NCI-H146 treated with DMSO at 0.1 percent for 48 hours (cell line): ENCODE results near the gene BTD.

Experiments
- DNase-seq: peaks from one replicate; lab custom pipeline; 2025; ENCODE audit not compliant: unreplicated experiment; lab: John Stamatoyannopoulos, UW

The BTD gene

GRCh38 chr3:15664144-15664543 lies 62.6 kb downstream of the BTD start:
- DNase-seq, result no peak

DNA sequence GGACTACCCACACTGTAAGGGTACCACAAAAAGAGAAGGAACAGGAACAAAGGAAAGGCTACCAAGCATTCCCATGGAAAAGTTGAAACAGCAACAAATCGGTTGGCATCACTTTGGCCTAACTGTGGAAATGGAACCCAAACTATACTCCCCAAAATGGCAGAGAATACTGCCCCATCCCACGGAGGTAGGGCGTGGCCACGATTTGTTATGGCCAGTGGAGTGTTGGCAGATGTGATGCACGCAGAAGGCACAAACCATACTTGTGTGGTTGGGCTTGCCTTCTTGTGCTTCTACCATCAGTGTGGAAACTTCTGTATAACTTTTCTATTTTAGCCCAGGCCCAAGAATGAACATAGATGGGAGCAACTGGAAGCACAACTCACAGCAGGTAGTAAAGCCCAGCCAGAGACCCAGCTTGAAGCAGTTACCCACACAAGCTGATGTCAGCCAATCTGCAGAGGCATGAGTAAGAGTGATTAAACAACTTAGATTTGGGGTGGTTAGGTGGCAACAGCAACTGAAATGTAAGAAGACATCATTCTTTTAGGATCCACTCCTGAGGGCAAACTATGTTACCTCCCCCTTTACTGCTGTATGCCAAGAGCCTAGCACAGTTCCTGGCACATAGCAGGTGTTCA lies 64.1 kb downstream of the BTD start:
- no peak for DNase-seq

DNA sequence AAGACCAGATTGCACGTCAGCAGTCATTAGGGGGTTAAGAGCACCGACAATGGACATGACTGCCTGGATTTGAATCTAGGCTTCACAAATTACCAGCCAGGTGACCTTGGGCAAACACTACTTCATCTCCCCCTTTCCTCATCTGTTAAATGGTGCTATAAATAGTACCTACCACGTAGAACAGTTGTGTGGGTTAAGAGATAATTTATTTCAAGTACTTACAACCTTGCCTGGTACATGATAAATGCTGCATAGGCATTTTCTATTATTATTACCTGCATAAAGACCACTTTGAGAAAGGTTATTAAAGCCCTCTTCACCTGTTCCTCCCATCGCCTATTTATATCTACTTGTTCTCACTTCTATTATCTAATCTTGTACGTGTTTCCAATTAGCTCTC lies 64.7 kb downstream of the BTD start:
- DNase-seq, result no peak

- no peak for DNase-seq
These were observed 65.9 kb downstream of the BTD start for GRCh38 chr3:15667484-15667883.

GRCh38 chr3:15673536-15673935 lies 72.0 kb downstream of the BTD start:
- DNase-seq, result no peak

GRCh38 chr3:15676259-15676658 lies 74.7 kb downstream of the BTD start:
- DNase-seq, result no peak

DNA sequence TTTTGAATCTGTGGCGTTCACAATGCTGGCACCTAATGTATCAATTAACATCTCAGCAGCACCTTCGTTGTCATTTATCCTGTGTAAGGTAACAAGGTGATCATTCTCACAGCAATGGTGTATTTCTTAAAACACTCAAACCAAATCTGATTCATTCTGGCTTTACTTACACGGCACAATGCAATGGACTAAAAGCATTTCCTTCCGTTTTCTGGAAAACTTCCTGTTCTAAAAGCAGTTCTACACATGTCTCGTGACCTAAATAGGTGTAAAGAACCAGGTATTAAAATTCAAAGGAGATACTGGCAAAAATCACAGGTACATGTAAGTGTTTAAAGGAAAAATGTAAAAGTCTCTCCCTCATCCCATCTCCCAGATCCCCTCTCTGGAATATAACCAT lies 77.8 kb downstream of the BTD start:
- no peak for DNase-seq

DNA sequence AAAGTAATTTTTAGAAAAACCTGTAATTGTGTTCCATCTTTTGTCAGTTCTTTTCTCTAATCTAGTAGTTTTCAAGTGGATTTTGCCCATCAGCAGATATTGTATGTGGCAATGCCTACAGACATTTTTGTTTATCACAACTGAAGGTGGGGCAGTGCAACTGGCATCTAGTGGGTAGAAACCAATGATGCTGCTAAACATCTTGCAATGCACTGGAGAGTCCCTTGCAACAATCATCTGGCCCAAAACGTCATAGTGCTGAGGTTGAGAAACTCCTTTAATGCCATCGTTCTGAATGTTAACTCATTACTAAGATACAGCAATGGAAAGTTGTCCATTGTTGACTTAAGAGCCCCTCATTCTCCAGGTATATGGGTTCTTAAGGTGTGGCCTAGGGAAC lies 80.1 kb downstream of the BTD start:
- no peak for DNase-seq

DNA sequence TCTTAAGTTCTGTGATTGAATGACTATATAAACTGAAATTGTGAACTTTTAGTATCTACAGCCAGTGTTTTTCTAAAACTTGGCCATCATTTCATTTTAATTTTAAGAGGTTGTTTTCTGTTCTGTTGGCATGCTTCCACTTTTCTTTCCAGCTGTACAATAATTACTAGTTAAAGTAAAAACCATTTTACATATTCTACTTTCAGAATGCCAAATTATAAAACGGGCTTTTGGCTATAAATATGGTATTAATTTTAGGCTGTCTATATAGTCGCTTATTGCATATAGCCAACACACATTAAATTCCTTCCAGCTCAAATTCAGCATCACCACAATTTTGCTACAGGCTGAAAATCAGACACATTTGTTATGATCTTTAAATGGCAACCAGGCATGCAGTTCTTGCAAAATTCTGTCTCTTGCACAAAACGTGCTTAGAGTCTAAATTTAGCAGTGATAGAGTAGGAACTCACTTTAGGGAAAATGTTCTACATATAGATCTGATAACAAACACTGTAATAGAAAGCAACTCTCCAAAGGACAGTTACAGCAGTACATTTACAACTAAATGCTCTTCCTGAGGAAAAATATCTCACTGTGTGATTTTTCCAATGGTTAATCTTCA lies 81.1 kb downstream of the BTD start:
- DNase-seq, result no peak

GRCh38 chr3:15683253-15683652 lies 81.7 kb downstream of the BTD start:
- DNase-seq, result no peak

DNA sequence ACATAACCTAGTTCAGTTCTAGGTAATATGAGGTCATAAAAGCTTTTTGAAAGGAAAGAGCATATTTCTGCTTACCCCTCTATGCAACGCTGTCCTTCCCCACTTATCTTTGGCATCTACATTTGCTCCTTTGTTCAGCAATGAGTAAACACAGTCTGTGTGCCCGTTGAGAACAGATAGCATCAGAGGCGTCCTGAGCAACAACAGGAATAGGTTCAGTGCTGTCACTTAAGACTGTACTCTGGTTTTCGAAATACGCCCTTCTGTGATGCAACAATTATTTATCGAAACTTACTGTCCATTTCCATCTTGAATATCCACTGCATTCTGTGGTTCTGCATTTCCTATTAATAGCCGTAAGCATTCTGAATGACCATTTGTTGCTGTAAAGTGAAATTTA lies 84.4 kb downstream of the BTD start:
- no peak for DNase-seq

GRCh38 chr3:15690230-15690629 lies 88.7 kb downstream of the BTD start:
- DNase-seq, result no peak

GRCh38 chr3:15690748-15691147 lies 89.2 kb downstream of the BTD start:
- no peak for DNase-seq

DNA sequence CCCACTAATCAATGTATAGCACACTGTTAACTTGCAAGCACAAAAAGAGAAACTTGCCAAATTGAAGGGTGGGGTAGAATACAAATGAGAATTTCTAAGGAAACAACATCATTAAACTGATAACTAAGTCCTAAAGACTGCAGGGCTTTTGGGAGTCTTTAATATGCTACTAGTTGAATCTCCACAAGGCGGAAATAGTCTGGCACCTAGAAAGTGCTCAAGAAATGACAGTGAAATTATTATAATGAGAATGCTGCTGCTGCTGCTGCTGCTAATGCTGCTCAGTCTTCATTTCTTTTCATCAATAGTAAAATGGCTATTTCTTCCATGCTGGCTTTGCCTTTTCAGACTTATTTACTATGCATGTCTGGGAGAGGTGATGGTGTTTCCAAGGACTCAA lies 91.8 kb downstream of the BTD start:
- no peak for DNase-seq

GRCh38 chr3:15694628-15695027 lies 93.1 kb downstream of the BTD start:
- DNase-seq, result no peak
